GM23338 (cell line): ENCODE data around the gene WDR74.

Experiments
- EZH2 ChIP-seq: fragments of 200-600 bp; sonication (generic); IDR thresholded peaks from one replicate; pipeline ENCODE4 v1.8.0; 2017; ENCODE audit warnings: antibody characterized with exemption, mild to moderate bottlenecking, low read depth; ENCODE audit not compliant: unreplicated experiment
- EZH2phosphoT487 ChIP-seq: fragments of 200-600 bp; sonication (generic); IDR thresholded peaks from one replicate; pipeline ENCODE4 v1.8.1; 2018; ENCODE audit warnings: antibody characterized with exemption; ENCODE audit not compliant: unreplicated experiment
- TF ChIP-seq, protein P1 (sequence below), 2 experiments: fragments of 200-600 bp in 1 of 2; sonication (generic) in 1 of 2; conservative IDR thresholded peaks; 2 replicates each; pipeline versions ENCODE4 v1.5.1 to v1.6.1; 2016 to 2017; ENCODE audit warnings: antibody characterized with exemption in 2 of 2, low read depth in 2 of 2, mild to moderate bottlenecking in 2 of 2, moderate library complexity in 1 of 2

GRCh38 chr11:62880803-62881578 lies 41.6 kb upstream of the WDR74 start, which contains the start of gene SLC3A2:
- TF ChIP-seq, protein P1, sequence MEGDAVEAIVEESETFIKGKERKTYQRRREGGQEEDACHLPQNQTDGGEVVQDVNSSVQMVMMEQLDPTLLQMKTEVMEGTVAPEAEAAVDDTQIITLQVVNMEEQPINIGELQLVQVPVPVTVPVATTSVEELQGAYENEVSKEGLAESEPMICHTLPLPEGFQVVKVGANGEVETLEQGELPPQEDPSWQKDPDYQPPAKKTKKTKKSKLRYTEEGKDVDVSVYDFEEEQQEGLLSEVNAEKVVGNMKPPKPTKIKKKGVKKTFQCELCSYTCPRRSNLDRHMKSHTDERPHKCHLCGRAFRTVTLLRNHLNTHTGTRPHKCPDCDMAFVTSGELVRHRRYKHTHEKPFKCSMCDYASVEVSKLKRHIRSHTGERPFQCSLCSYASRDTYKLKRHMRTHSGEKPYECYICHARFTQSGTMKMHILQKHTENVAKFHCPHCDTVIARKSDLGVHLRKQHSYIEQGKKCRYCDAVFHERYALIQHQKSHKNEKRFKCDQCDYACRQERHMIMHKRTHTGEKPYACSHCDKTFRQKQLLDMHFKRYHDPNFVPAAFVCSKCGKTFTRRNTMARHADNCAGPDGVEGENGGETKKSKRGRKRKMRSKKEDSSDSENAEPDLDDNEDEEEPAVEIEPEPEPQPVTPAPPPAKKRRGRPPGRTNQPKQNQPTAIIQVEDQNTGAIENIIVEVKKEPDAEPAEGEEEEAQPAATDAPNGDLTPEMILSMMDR (conservative IDR thresholded peaks at IDR 0.05; ENCODE audit: low read depth in 2 of 2): peak; percentile 41 to 75
- TF ChIP-seq EZH2phosphoT487 (no peak), EZH2 (no peak)
